HEK293 (cell line): Measurements from ENCODE around the gene EMB.
"Not testable (repeated sequence)": the region's sequence is repeated elsewhere in the genome, so short reads cannot be mapped to it uniquely, and the experiment has no call there.

Source experiments
- CTCF ChIA-PET: fragments of 350-600 bp; formaldehyde crosslinking; extraction: SDS; loops from one replicate; lab custom pipeline; 2021; ENCODE audit warnings: antibody characterized with exemption; lab: Yijun Ruan, JAX
- POLR2A ChIA-PET: fragments of 300-600 bp; formaldehyde crosslinking; extraction: SDS; loops from one replicate; lab custom pipeline; 2020; ENCODE audit warnings: antibody characterized with exemption, inconsistent platforms; lab: Yijun Ruan, JAX
- H3K27ac ChIP-seq: fragments of 200-500 bp; sonication (Bioruptor generic); 2 replicates; pipeline ENCODE4 v1.5.1; 2014; ENCODE audit warnings: low read depth, low read length, control low read depth, inconsistent platforms; ENCODE audit errors: extremely low read depth
- H3K36me3 ChIP-seq, 2 experiments: fragments of 200-500 bp in 1 of 2; sonication (Bioruptor generic) in 1 of 2; 1 replicate in 1 of 2; 2 replicates in 1 of 2; pipeline ENCODE4 v1.5.1; 2014 to 2017; ENCODE audit warnings: inconsistent platforms in 2 of 2, low read length in 2 of 2; ENCODE audit not compliant: control insufficient read depth in 2 of 2, insufficient read depth in 1 of 2
- H3K4me1 ChIP-seq: fragments of 200-500 bp; sonication (Bioruptor generic); 2 replicates; pipeline ENCODE4 v1.5.1; 2014; ENCODE audit warnings: mild to moderate bottlenecking, low read length, inconsistent platforms; ENCODE audit not compliant: control insufficient read depth, insufficient read depth
- H3K4me3 ChIP-seq: 2 replicates; pipeline ENCODE4 v1.5.1; 2011; ENCODE audit warnings: low read depth, mild to moderate bottlenecking, control low read depth, low read length, moderate library complexity
- H3K9me3 ChIP-seq: fragments of 200-500 bp; sonication (Bioruptor generic); 2 replicates; pipeline ENCODE4 v1.5.1; 2014; ENCODE audit warnings: low read depth, low read length, inconsistent platforms; ENCODE audit not compliant: control insufficient read depth, insufficient read depth
- BCL11B ChIP-seq: fragments of 450-650 bp; formaldehyde crosslinking; IDR thresholded peaks from 2 replicates; pipeline ENCODE4 v1.5.1; 2016; ENCODE audit warnings: low read depth, missing biosample characterization, missing genetic modification characterization
- SCRT1 ChIP-seq: fragments of 450-650 bp; formaldehyde crosslinking; IDR thresholded peaks from 2 replicates; pipeline ENCODE4 v1.5.1; 2016; ENCODE audit warnings: missing biosample characterization, missing genetic modification characterization, borderline replicate concordance
- TRIM28 ChIP-seq: IDR thresholded peaks from 2 replicates; pipeline ENCODE4 v1.6.1; 2011; ENCODE audit warnings: low read length, control low read depth, borderline replicate concordance
- ZNF175 ChIP-seq: fragments of 450-650 bp; formaldehyde crosslinking; IDR thresholded peaks from 2 replicates; pipeline ENCODE4 v1.5.1; 2016; ENCODE audit warnings: missing biosample characterization, missing genetic modification characterization
- ZNF184 ChIP-seq: fragments of 450-650 bp; IDR thresholded peaks from 2 replicates; pipeline ENCODE4 v1.5.1; 2018; ENCODE audit warnings: missing biosample characterization, mild to moderate bottlenecking, missing genetic modification characterization
- ZNF223 ChIP-seq: fragments of 450-650 bp; formaldehyde crosslinking; IDR thresholded peaks from 2 replicates; pipeline ENCODE4 v1.5.1; 2016; ENCODE audit warnings: missing biosample characterization, missing genetic modification characterization
- ZNF473 ChIP-seq: fragments of 450-650 bp; formaldehyde crosslinking; IDR thresholded peaks from 2 replicates; pipeline ENCODE4 v1.5.1; 2017; ENCODE audit warnings: missing biosample characterization, missing genetic modification characterization
- ZNF555 ChIP-seq: fragments of 450-650 bp; formaldehyde crosslinking; conservative IDR thresholded peaks from 2 replicates; pipeline ENCODE4 v1.5.1; 2017; ENCODE audit warnings: missing biosample characterization, mild to moderate bottlenecking, missing genetic modification characterization, inconsistent platforms
- ZNF621 ChIP-seq: fragments of 450-650 bp; formaldehyde crosslinking; IDR thresholded peaks from 2 replicates; pipeline ENCODE4 v1.5.1; 2017; ENCODE audit warnings: missing biosample characterization, missing genetic modification characterization
- ZNF664 ChIP-seq: fragments of 450-650 bp; formaldehyde crosslinking; IDR thresholded peaks from 2 replicates; pipeline ENCODE4 v1.5.1; 2016; ENCODE audit warnings: missing biosample characterization, missing genetic modification characterization
- ZNF843 ChIP-seq: fragments of 450-650 bp; formaldehyde crosslinking; IDR thresholded peaks from 2 replicates; pipeline ENCODE4 v1.5.1; 2016; ENCODE audit warnings: missing biosample characterization, missing genetic modification characterization
- TF ChIP-seq, protein P1 (sequence below): fragments of 450-650 bp; formaldehyde crosslinking; IDR thresholded peaks from 2 replicates; pipeline ENCODE4 v1.5.1; 2016; ENCODE audit warnings: missing biosample characterization, missing genetic modification characterization
- TF ChIP-seq, protein P2 (sequence below): sonication (generic); formaldehyde crosslinking; IDR thresholded peaks from 2 replicates; pipeline ENCODE4 v1.8.1; 2022; ENCODE audit warnings: mild to moderate bottlenecking, moderate library complexity, missing genetic modification reagents
- TF ChIP-seq, protein P3 (sequence below): fragments of 450-650 bp; formaldehyde crosslinking; IDR thresholded peaks from 2 replicates; pipeline ENCODE4 v1.5.1; 2016; ENCODE audit warnings: missing biosample characterization, missing genetic modification characterization
- TF ChIP-seq, protein P4 (sequence below): fragments of 450-650 bp; formaldehyde crosslinking; IDR thresholded peaks from 2 replicates; pipeline ENCODE4 v1.5.1; 2016; ENCODE audit warnings: missing biosample characterization, missing genetic modification characterization

Gene EMB

DNA sequence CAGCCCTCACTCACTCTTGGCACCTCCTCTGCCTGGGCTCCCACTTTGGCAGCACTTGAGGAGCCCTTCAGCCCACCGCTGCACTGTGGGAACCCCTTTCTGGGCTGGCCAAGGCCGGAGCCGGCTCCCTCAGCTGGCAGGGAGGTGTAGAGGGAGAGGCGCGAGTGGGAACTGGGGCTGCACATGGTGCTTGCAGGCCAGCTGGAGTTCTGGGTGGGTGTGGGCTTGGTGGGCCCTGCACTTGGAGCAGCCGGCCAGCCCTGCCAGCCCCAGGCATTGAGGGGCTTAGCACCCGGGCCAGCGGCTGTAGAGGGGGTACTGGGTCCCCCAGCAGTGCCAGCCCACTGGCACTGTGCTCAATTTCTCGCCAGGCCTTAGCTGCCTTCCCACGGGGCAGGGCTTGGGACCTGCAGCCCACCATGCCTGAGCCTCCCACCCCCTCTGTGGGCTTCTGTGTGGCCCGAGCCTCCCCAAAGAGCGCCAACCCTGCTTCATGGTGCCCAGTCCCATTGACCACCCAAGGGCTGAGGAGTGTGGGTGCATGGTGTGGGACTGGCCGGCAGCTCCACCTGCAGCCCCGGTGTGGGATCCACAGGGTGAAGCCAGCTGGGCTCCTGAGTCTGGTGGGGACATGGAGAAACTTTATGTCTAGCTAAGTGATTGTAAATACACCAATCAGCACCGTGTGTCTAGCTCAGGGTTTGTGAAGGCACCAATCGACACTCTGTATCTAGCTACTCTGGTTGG, 71.6 kb downstream of the EMB start:
- CTCF ChIA-PET, H3K4me1 ChIP-seq, H3K9me3 ChIP-seq, POLR2A ChIA-PET, H3K4me3 ChIP-seq, H3K36me3 ChIP-seq, H3K27ac ChIP-seq: not testable (repeated sequence)

DNA sequence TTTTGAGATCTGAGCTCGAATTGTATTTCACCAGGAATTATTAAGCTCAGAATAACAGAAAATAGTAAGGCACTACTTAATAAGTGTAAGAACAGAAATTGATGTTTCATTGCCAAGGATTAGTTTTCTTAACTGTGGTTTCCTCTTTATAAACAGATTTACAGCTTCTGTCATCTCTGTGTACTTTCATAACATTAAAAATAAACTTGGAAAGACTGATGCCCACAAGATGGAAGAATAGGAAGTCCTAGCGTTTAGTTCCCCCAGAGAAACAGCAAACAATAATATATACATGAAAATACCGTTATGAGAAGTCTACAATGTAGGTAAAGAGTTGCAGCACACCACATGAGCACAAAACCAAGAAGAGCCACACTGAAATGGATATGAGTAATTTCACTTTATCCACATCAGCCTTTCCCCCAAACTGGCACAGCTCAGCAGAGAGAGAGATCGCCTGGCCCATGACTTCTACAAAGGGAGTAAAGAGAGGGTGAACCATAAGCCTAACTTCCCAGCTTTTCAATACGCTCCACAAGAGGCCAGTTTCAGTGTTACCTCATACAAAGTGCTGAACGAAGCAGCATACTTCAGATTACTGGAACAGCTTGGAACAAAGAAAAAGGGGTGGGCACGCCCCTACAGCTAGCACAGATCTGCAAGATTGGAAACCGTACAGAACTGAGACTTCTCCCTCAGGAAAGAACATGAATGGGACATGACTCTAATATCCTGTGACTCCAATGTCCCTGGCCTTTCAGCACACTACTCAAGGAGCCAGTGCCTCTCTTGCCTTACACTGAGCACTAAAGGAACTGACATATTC, 75.4 kb downstream of the EMB start:
- no peak overlapping the region for H3K27ac ChIP-seq
- no peaks in the 10 kb centered on the region for H3K4me1 ChIP-seq
- no peak overlapping the region for H3K4me3 ChIP-seq
- no peaks in the 10 kb centered on the region for H3K9me3 ChIP-seq
- ChIA-PET CTCF (no interaction called here), POLR2A (no interaction called here)
- no peak for TF ChIP-seq ZNF175
- no peak for TF ChIP-seq ZNF843 (tag by site-specific recombination)
- TF ChIP-seq, protein P1, sequence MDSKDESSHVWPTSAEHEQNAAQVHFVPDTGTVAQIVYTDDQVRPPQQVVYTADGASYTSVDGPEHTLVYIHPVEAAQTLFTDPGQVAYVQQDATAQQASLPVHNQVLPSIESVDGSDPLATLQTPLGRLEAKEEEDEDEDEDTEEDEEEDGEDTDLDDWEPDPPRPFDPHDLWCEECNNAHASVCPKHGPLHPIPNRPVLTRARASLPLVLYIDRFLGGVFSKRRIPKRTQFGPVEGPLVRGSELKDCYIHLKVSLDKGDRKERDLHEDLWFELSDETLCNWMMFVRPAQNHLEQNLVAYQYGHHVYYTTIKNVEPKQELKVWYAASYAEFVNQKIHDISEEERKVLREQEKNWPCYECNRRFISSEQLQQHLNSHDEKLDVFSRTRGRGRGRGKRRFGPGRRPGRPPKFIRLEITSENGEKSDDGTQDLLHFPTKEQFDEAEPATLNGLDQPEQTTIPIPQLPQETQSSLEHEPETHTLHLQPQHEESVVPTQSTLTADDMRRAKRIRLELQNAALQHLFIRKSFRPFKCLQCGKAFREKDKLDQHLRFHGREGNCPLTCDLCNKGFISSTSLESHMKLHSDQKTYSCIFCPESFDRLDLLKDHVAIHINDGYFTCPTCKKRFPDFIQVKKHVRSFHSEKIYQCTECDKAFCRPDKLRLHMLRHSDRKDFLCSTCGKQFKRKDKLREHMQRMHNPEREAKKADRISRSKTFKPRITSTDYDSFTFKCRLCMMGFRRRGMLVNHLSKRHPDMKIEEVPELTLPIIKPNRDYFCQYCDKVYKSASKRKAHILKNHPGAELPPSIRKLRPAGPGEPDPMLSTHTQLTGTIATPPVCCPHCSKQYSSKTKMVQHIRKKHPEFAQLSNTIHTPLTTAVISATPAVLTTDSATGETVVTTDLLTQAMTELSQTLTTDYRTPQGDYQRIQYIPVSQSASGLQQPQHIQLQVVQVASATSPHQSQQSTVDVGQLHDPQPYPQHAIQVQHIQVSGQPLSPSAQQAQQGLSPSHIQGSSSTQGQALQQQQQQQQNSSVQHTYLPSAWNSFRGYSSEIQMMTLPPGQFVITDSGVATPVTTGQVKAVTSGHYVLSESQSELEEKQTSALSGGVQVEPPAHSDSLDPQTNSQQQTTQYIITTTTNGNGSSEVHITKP (tag by site-specific recombination) = no peak
- TF ChIP-seq BCL11B (tag by site-specific recombination) = no peak
- TF ChIP-seq SCRT1 (tag by site-specific recombination) = no peak
- no peak for TF ChIP-seq TRIM28
- TF ChIP-seq ZNF555 = no peak
- TF ChIP-seq, protein P2, sequence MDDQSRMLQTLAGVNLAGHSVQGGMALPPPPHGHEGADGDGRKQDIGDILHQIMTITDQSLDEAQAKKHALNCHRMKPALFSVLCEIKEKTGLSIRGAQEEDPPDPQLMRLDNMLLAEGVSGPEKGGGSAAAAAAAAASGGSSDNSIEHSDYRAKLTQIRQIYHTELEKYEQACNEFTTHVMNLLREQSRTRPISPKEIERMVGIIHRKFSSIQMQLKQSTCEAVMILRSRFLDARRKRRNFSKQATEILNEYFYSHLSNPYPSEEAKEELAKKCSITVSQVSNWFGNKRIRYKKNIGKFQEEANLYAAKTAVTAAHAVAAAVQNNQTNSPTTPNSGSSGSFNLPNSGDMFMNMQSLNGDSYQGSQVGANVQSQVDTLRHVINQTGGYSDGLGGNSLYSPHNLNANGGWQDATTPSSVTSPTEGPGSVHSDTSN (CRISPR knock-in tag) = no peak
- TF ChIP-seq, all 188 proteins: peak for 0
- no peaks in the 10 kb centered on the region for H3K36me3 ChIP-seq

DNA sequence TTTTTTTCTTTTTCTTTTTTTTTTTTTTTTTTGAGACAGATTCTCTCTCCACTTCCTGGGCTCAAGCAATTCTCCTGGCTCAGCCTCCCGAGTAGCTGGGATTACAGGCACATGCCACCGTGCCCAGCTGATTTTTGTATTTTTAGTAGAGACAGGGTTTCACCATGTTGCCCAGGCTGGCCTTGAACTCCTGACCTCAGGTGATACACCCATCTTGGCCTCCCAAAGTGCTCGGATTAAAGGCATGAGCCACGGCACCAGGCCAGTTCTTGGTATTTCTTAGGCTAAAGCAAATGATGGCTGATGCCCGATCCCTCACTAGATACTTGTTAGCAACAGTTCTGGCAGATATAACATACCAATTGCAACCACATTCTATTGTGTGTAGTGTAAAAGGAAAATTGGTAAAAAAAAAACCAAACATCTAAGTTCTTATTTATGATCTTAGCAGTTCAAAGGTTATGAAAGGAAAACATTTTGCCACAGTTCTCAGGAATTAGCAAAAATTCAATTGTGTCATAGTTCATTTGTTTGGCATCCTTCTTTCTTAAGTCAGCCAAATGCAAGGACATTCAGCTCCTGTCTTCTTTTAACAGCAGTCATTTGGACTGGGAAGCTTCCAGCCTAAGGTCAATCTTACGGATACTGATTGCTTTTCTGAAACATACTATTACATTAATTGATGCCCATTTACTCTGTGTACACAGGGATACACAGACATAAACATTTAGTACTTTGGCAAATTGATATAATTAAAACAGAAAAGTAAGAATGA, 76.4 kb downstream of the EMB start:
- CTCF ChIA-PET, H3K36me3 ChIP-seq, H3K4me1 ChIP-seq, H3K27ac ChIP-seq, POLR2A ChIA-PET, H3K4me3 ChIP-seq, H3K9me3 ChIP-seq: not testable (repeated sequence)

DNA sequence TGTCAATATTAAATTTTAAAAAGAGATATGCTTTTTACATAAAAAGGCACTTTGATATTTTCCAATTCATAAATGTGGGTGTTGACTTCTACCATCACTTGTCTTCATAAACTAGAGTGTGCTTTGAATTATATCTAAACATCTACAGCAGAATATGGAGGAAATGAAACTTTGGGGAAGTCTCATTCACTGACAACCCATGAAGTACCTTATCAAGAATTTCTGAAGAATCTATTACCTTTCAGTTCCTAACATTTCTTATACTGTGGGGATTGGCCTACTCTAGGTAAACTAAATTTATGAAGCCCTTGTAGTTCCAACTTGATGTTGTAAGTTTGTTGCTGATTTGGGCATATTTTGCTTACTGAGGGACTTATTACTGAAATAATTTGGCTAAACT, 81.9 kb downstream of the EMB start:
- CTCF ChIA-PET = no interaction called here
- Histone ChIP-seq H3K36me3 (no peaks in the 10 kb centered on the region), H3K9me3 (no peaks in the 10 kb centered on the region), H3K4me3 (no peak overlapping the region), H3K27ac (no peak overlapping the region), H3K4me1 (no peaks in the 10 kb centered on the region)
- POLR2A ChIA-PET = no interaction called here
- TF ChIP-seq ZNF223 (tag by site-specific recombination) = no peak
- no peak for TF ChIP-seq ZNF621 (tag by site-specific recombination)
- TF ChIP-seq, protein P2 (CRISPR knock-in tag) = no peak
- no peak for TF ChIP-seq ZNF184
- TF ChIP-seq, protein P3, sequence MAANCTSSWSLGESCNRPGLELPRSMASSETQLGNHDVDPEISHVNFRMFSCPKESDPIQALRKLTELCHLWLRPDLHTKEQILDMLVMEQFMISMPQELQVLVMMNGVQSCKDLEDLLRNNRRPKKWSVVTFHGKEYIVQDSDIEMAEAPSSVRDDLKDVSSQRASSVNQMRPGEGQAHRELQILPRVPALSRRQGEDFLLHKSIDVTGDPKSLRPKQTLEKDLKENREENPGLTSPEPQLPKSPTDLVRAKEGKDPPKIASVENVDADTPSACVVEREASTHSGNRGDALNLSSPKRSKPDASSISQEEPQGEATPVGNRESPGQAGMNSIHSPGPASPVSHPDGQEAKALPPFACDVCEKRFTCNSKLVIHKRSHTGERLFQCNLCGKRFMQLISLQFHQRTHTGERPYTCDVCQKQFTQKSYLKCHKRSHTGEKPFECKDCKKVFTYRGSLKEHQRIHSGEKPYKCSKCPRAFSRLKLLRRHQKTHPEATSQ = no peak
- TF ChIP-seq ZNF664 (tag by site-specific recombination) = no peak
- TF ChIP-seq ZNF473 = no peak
- TF ChIP-seq, protein P4, sequence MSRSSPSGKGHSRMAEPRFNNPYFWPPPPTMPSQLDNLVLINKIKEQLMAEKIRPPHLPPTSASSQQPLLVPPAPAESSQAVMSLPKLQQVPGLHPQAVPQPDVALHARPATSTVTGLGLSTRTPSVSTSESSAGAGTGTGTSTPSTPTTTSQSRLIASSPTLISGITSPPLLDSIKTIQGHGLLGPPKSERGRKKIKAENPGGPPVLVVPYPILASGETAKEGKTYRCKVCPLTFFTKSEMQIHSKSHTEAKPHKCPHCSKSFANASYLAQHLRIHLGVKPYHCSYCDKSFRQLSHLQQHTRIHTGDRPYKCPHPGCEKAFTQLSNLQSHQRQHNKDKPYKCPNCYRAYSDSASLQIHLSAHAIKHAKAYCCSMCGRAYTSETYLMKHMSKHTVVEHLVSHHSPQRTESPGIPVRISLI (tag by site-specific recombination) = no peak
